PC-3 (cell line): ENCODE results near the gene ARHGAP42.

Experiments used
- EZH2 ChIP-seq: fragments of 300-600 bp; sonication (generic); IDR thresholded peaks from one replicate; pipeline ENCODE4 v1.6.1; 2017; ENCODE audit warnings: antibody characterized with exemption, mild to moderate bottlenecking, low read length; ENCODE audit not compliant: unreplicated experiment
- TF ChIP-seq, protein P1 (sequence below): fragments of 300-600 bp; sonication (generic); conservative IDR thresholded peaks from 2 replicates; pipeline ENCODE4 v1.5.1; 2017; ENCODE audit warnings: antibody characterized with exemption, low read depth, mild to moderate bottlenecking, low read length

DNA sequence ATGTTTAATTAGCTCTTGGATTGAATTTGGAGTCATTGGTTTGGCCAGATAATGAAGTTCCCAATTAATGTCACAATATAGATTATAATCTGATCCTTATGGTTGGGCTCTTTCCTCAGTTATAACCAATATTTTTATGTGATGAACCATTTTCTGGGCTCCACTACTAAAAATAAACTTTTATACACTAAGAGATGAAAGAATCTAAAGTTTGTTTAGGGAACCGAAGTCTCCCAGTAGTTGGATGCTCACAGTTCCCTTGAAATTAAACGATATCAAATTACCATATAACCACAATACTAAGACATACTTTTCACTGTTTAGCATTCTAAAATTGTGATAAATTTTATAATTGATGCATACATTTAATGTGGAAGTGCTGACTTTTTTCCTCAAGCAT, 47.0 kb upstream of the ARHGAP42 start:
- TF ChIP-seq, protein P1, sequence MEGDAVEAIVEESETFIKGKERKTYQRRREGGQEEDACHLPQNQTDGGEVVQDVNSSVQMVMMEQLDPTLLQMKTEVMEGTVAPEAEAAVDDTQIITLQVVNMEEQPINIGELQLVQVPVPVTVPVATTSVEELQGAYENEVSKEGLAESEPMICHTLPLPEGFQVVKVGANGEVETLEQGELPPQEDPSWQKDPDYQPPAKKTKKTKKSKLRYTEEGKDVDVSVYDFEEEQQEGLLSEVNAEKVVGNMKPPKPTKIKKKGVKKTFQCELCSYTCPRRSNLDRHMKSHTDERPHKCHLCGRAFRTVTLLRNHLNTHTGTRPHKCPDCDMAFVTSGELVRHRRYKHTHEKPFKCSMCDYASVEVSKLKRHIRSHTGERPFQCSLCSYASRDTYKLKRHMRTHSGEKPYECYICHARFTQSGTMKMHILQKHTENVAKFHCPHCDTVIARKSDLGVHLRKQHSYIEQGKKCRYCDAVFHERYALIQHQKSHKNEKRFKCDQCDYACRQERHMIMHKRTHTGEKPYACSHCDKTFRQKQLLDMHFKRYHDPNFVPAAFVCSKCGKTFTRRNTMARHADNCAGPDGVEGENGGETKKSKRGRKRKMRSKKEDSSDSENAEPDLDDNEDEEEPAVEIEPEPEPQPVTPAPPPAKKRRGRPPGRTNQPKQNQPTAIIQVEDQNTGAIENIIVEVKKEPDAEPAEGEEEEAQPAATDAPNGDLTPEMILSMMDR = no peak
- no peak for TF ChIP-seq EZH2
